ENCODE data around the gene FAM131A. TPM values are rescaled to one million over a fixed set of nuclear protein-coding genes. Genes with fewer than 3 reads are reported as not detected.

Gene FAM131A
- total and polyA plus RNA-seq, 9 of the 15 experiments (the other 6 are each of a cell fraction or from before 2014, with no cell fraction given), result 0.48 to 11.1 (median 4.3) TPM

GRCh38 chr3:184350618-184351017, 13.2 kb downstream of the FAM131A start:
- Histone ChIP-seq H3K9me1 (ENCODE audit: control insufficient read depth, insufficient read depth, low read length) (peaks cover 6% of the 10 kb centered on the region), H3K4me2 (ENCODE audit: insufficient read depth, low read length) (no peak overlapping the region), H4K20me1 (replicated peaks; ENCODE audit: control insufficient read depth, insufficient read depth, low read length) (no peaks in the 10 kb centered on the region), H3K4me1 (replicated peaks in 1 of 2; ENCODE audit: control insufficient read depth in 2 of 2, insufficient read depth in 2 of 2, low read length in 2 of 2) (peaks cover 56 to 78% of the 10 kb centered on the region in 2 experiments), H3K27ac (ENCODE audit: extremely low read depth, low read depth, low read length) (no peak overlapping the region), H3K9ac (ENCODE audit: insufficient read depth in 1 of 2, low read depth in 2 of 2, low read length in 2 of 2) (no peak overlapping the region), H3K36me3 (ENCODE audit: control insufficient read depth, insufficient read depth, low read length) (peaks cover 68% of the 10 kb centered on the region; the same call in 2 of the 3 replicates), H3K27me3 (ENCODE audit: control insufficient read depth in 2 of 2, insufficient read depth in 2 of 2, low read length in 2 of 2) (no peaks in the 10 kb centered on the region), H2AFZ (ENCODE audit: low read depth, low read length) (no peak overlapping the region), H3K4me3 (no peak overlapping the region), H3K9me3 (replicated peaks; ENCODE audit: control insufficient read depth, insufficient read depth, low read depth, low read length) (no peaks in the 10 kb centered on the region), H3K79me2 (ENCODE audit: control insufficient read depth, insufficient read depth, low read length) (peaks cover 8% of the 10 kb centered on the region; the same call in 2 of the 3 replicates)
- ChIA-PET CTCF (ENCODE audit: low intra/inter-chr PET ratio) (no interaction called here), POLR2A (interaction anchor here (1.5 to 2.0 kb wide), 2 partner anchors 8 to 21 kb away, joined by 5 to 6 read pairs; no protein-coding TSS in a partner anchor)
- FAIRE-seq (no peak), DNase-seq (ENCODE audit: extremely low read depth in 1 of 4, low spot score in 3 of 4) (no peak), ATAC-seq (no peak)
- intact Hi-C loops (cut with micrococcal nuclease), result no loop called here
- BruUV-seq (replicated peaks), result no TSS peak
- in situ Hi-C loops (cut with MboI), result no loop called here
- WGBS (ENCODE audit: insufficient coverage, low coverage, missing lambda C conversion rate), result 90% methylated on average over 6 of the region's 6 CpGs
- TF ChIP-seq SP1 (CRISPR knock-in tag; IDR thresholded peaks at IDR 0.05) (no peak), RBM25 (IDR thresholded peaks at IDR 0.05; ENCODE audit: low read depth, low read length, severe bottlenecking) (peak; percentile 78), GATA2 (CRISPR knock-in tag; IDR thresholded peaks at IDR 0.05) (no peak), ADNP (tag; IDR thresholded peaks at IDR 0.05) (0 out of 2 replicates have a peak, but pooled peaks have one; percentile 36), SMAD3 (CRISPR knock-in tag; conservative IDR thresholded peaks at IDR 0.05) (no peak), SMARCA5 (IDR thresholded peaks at IDR 0.05) (peak; percentile 86), RBM34 (IDR thresholded peaks at IDR 0.05; ENCODE audit: borderline replicate concordance, insufficient read depth, low read length) (no peak), ZBTB33 (CRISPR knock-in tag; IDR thresholded peaks at IDR 0.05) (0 out of 2 replicates have a peak, but pooled peaks have one; percentile 18), HDAC2 (IDR thresholded peaks at IDR 0.05) (peak; percentile 49; the same call in 1 of the 2 replicates), ZNF124 (CRISPR knock-in tag; IDR thresholded peaks at IDR 0.05) (no peak), KDM1A (IDR thresholded peaks at IDR 0.05) (peak in 1 of 2 experiments; percentile 86; a peak in 3 of 4 replicates), RCOR1 (IDR thresholded peaks at IDR 0.05; ENCODE audit: borderline replicate concordance in 1 of 2, low read depth in 2 of 2, low read length in 2 of 2) (0 out of 4 replicates have a peak, but pooled peaks of 1 of the 2 experiments have one; percentile 23), RAD21 (CRISPR knock-in tag; conservative IDR thresholded peaks at IDR 0.05 in 1 of 2, IDR thresholded peaks at IDR 0.05 in 1 of 2) (no peak), BCOR (IDR thresholded peaks at IDR 0.05) (peak; percentile 97), TAF1 (IDR thresholded peaks at IDR 0.05; ENCODE audit: control insufficient read depth, extremely low read depth, insufficient read depth, low read length, severe bottlenecking) (no peak), ZFP36 (IDR thresholded peaks at IDR 0.05; ENCODE audit: low read depth, low read length, partially characterized antibody) (peak; percentile 70)
